ENCODE results near the gene BHLHE41. TPM values are rescaled to one million over a fixed set of nuclear protein-coding genes. Genes with fewer than 3 reads are reported as not detected.

The BHLHE41 gene
- total RNA-seq, 1 experiment from 2014 or later: 7.8 TPM

DNA sequence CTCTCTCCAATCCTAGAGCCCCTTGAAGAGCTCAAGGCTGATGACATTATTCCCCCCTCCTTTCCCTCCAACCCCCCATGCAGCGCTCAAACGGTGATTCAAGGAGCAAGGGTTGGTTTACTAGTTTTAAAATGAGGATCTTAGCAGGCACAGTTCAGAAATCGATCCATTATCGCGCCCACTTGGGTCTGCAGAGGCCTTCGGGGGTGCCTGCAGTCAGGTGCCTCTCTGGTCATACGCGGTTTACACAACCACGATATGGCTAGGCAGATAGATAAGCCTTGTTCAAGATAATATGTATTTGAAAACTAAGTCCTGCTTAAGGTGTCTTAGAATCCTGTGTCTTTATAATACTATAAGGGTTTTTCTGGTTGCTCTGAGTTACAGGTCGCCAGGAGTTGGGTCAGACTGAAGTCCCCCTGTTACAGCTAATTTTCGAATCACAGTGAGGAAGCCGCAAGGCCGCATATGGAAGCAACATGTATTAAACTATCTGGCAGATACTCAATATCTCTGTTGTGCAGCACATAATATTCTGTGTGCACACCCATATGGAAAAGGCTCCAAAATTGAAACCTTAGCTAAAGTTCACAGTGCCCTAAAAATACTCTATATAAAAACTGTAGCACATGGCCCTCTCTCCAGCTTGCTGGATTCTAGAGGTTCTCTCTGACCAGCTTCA lies 10.0 kb downstream of the BHLHE41 start:
- DNase-seq (ENCODE audit: low read depth): no peak

DNA sequence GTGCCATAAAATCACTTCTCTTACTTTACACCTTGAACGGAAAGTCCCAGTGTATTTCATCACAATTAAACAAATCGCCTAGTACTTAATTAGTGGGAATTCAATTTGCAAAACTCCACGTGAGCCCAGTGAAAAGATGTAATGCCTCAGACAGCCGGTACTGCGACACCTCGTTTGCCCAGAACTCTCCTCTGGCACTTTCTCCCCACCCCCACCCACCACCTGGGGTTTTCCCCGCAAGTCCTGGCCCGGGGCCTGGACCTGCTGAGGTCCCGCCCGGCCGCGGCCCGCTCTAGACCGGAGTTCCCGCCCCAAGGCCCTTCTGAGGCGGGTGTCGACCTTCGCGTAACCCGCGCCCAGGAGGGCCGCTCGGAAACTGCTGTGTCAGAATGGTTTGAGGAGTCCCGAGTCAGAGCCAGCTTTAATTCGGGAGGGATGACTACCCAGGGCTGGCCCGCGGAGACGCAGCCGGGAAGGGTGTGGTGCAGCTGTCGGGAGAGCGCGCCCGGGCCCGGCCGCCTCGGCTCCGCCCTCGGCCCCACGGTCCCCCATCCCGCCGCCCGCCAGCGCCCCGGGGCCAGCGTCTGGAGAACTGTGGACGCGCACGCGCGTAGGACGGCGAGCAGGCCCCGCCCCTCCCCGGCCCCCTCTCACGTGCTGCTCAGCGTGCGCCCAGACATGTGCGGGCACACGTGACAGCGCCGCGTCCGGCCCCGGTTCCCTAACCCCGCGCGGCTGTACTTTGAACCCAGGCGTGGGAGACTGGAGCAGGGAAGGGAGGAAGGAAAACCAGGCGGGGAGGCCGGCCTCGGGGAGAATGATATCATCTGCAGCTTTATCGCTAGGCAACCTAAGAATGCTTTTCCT lies 10.8 kb downstream of the BHLHE41 start:
- DNase-seq (ENCODE audit: low read depth): peak; percentile 90

DNA sequence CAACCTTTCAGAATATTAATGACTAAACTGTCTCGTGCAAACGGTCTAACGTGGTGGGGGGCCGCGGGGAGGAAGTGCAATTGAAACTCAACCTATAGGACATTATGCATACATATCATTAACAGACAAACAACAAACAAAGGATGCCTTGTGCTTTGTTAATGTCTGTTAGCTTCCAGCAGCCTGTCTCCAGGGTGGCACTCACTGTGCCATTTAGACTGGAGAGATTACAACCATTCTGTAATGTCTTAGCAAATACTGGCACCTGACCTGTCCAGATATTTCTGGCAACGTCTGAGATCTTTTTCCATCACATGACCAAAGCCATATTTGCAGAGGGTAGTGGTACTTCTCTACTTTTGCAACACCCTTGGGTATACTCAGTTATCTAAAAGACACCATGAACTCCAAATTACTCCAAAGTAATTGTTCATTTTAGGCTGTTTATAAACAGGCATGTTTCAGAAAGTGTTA lies 11.6 kb downstream of the BHLHE41 start:
- DNase-seq (ENCODE audit: low read depth): no peak

DNA sequence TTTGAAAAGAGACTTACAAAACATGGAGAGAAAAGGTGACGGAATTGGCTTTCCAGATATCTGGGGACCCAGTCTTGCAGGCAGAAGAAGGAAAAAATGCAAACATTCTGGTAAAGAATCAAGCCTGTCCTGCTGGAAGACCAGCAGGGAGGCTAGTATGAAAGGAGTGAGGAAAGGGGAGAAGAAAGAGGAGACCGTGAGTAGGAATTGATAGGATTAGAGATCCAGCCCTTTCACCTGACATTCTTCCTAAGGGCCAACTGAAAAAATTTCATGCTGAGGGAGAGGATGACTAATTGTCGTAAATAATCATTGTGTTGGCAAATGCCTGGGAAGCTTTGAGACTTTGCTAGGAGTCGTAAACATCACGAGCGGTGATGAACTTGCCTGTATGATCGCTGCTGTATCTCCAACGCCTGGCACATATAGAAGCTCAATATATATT lies 12.1 kb downstream of the BHLHE41 start:
- peak; percentile 41 for DNase-seq (ENCODE audit: low read depth)

DNA sequence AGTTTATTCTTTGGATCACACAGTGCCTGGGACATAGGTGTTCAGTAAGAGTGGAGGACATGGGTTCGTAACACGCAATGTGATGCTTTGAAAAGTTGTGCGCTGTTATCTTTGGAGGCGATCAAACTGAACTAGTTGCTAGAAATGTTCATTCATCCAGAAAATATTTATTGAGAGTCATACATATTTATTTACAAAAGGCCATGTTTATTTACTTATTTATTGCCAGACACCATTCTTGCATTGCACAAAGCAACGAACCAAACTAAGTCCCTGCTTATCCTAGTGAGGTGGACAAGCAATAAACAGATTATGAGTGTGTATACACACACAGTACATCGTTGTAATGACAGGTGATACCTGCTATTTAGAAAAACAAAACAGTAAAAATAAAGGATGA lies 12.6 kb downstream of the BHLHE41 start:
- DNase-seq (ENCODE audit: low read depth): no peak

DNA sequence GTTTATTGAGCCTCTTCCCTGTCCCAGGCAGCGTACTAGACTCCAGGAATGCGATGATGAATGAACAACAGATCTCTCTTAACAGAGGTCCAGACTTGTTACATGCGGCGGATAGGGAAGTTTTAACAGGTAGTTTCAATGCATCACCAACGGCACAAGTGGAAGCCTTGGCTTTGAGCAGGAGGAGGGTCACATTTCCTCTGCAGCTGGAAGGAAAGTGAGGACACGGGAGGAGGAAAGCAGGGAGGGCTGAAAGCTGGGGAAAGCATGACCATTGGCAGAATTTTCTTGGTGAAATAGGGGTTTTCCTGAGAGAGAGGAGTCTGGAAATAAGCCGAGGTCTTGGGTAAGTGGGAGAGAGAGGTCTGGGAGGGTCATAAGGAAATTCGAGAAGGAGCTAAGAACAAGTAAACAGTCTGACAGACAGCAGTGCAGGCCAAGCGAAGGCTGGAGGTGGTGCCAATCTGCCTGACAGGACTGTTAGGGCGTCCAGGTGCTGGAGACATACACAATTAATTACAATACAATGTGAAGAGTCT lies 15.4 kb downstream of the BHLHE41 start:
- DNase-seq (ENCODE audit: low read depth): no peak

DNA sequence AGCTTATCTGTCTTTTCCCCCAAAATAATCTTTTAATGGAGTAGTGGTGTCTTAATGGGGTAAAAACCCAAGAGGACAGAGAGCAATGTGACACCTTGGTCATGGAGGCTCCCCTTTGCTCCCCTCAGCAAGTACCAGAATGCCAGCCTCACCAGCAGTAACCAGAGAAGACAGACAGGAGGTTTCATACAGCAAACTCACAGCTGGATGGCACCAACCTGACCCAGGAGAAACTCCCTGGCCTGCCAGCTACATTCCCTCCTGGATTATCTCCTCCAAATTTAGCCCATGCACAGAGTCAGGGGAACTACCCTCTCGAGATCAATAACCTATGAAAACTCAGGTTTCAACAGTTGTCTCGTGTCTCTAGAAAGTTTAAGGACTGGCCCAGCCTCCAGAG lies 15.9 kb downstream of the BHLHE41 start:
- DNase-seq (ENCODE audit: low read depth): no peak

DNA sequence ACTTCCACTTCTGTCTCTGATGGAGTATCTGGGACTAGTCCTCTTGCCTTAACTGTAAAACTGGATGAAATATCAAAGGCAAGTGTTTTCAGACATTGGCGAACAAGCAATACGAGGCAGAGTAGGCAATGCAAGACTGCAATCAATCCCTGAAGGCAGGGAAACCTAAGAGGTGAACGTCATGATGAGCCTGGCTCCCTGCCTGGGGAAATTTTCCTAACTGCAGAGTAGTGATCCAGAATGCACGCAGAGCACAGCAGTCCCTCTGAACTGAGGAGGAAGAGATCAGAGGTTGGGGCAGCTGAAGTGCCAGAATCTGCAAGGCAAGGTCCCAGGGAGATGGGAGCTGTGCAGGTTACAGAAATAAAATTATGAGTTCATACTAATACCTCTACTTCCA lies 18.5 kb downstream of the BHLHE41 start:
- no peak for DNase-seq (ENCODE audit: low read depth)

DNA sequence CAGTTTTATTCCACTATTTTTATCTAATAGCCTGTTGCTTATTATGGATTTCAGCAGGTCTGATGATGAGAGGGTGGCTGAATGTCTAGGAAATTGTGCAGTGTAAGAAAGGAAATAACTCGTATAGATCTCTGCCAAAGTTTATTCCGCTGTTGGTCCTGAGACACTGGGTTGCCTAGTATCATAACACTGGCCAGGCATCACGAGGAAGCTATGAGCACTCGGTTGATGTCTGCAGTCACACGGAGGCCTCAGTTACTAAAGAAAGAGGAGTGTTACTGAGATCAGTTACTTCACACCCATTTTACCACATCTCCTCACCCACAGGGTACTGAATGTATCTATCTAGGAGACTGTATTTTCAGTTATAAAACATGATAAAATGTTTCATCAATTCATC lies 21.9 kb downstream of the BHLHE41 start:
- DNase-seq (ENCODE audit: low read depth): no peak

DNA sequence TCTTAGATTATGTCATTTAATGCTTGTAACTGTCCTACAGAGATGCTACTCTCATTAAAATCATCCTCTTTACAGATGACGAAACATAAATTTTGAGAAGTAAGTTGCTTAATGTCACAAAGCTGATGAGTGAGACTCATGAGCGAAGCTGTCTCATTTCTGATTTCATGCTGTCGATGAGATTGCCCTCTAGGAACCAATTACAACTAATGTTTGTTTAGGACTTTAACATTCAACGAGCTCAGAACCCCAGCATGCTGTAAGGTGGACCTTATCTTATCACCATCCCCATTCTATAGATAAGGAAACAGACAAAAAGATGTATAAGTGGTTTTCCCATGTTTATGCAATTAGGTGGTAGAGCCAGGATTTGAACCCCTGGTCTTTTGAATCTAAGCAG lies 23.1 kb downstream of the BHLHE41 start:
- no peak for DNase-seq (ENCODE audit: low read depth)

DNA sequence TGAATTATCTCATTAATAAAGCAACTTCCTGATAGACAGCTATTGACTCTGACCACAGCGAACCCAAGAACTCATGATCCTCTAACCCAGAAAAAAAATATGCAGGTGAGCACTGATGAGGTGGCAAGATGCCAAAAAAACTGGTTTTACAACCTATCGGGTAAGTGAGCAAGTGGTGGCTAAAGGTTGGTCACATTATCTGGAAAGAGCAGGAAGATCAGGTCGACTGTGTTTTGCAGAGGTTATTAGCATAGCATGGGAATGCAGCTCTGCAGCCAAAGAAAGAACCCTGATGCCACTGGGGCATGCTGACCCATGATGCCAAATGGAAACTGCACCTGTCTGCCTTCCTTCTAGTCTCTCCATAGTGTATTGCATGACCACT lies 23.5 kb downstream of the BHLHE41 start:
- DNase-seq (ENCODE audit: low read depth): no peak

DNA sequence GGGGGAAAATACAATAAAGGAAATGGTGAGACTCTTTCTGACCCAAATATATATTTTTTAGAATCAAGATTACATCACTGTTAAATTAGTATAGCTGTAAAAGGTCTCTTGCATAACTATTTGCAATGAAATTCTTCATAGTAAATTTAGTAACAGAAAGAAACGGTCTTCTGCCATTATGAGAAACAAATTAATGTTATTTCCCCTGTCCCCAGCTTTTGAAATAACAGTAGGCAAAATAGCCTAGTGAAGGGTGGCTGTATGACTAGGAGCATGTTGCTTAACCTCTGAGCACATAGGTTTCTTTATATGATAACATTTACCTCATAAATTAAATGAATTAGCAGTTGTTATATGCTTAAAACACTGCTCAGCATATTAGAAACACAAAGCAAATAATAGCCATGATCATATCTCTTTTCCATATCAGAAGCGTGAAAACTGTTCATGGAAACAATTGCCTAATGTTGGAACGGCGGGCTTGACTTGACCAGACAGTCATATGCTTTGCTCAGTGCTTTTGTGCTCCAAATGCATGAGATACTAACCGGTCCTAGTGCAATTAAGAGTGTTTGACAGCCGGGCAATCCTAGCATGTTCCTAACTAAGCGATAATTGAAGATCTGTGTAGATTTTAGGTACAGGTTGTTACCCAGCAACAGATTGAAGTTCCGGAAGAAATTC lies 24.0 kb downstream of the BHLHE41 start:
- DNase-seq (ENCODE audit: low read depth): no peak

DNA sequence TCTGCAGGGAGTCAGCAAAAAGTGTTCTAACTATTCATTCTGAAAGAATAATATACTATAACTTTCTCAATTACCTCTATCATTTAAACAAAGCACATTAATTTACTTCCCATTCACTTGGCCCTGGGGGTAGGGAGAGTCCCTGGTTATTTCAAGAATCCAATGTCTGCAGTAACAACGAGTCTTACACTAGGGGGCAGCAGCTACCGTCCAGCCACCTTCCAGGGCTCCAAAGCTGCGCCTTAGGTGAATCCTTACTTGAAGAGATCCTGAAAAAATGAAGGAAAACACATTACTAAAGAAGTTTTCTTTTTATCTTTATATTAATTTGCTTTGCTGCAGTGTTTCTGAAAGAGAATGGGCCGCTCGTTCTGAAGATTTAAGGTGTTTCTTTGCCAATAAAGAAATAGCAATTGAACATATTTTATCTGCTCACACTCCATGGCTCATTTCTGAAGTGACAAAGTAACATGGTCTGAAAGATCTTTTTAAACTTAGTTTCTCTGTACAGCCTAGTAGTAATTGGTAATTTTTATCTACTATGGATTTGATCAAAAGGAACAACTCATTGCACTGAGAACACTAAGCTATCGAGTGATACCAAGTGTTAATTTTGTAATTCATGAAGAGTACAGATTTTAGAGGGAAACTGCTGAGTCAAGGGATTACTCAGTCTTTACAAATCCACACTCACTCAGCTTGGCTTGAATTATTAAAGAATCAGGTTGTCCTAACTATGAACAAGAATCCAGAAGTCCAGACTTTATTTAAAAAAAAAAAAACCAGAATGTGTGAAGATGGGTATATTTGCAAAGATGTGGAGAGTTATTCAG lies 27.6 kb downstream of the BHLHE41 start:
- peak; percentile 70 for DNase-seq (ENCODE audit: low read depth)

DNA sequence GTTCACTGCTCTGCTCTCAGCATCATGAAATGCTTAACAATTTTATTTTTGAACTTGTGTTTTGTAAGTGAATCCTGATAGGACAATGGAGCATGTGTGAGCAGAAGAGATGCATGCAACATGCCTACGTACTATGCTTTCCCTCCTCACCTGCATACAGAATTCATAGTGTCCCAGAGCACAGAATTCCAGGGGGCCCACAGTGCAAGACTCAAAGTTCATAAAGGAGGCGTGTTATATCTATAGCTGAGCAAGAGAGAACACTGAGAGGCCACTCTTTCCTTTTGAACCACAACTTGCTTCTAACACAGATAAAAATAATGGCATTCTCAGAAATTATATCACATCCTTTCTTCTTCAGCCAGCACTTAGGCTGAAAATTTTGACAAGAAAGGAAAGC lies 28.8 kb downstream of the BHLHE41 start:
- DNase-seq (ENCODE audit: low read depth): no peak

DNA sequence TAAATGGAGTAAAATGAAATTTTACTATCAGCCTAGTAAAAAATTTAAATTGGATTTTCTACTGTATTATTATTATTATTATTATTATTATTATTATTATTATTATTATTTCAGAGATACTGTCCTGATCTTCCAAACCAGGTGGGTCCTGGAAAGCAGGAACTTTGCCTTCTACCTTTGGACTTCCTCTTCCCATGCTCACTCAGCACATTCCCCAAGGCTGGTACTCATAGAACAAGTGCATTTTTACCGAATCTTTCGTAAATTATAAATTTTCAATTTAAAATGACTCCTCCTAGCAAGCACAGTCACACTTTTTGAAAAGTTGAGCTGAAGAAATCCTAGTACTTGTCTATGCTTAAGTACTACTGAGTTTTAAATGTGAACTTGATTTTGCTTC lies 29.7 kb downstream of the BHLHE41 start:
- DNase-seq (ENCODE audit: low read depth): no peak

DNA sequence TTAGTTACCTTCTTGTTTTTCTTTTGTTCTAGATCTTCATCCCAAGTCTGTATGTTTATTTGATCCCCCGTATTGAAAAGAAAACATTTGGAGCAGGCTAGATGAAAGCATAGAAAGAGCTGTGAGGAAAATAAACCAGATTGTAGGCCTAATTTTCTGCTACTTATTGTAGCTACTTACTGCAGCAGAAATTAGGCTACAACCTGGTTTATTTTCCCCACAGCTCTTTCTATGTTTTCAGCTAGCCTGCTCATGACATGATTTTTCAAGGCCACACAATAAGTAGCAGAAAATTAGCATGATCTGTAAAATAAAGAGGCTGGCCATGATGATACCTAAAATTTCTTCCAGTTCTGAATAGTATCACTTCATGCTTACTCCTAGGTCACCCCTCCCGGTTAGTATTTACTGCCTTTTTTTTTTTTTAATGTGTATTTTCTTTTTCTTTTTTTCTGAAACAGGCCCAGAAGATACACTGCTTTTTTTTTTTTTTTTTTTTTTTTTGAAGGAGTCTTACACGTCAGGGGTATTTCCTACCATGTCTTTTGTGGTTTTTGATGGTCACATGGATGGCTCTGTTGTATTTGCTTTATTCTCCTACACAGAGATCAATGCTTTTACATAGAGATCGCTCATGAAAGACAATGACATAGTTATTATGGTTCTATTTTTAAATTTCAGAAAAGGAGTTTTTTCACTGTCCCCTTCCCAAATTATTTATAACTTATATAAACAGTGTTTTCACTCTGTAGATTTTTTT lies 32.3 kb downstream of the BHLHE41 start:
- no peak for DNase-seq (ENCODE audit: low read depth)

DNA sequence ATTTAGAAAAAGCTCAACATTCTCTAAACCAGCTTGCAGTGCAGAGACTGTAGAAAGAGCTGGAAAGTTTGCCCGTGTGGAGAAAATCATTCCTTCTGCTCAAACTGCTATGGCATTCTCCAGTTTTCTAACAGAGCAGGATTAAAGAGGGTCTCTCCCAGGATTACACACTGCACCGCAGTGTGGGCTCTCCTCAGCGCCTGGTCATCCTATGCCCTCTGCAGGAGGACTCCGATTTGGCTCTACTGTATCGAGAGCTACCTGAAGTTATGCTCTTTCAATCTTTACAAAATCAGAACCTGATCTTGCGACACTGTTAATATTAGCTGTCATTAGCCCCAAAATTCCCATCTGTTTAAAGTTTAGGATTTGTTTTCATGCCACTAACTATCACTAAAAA lies 33.0 kb downstream of the BHLHE41 start:
- DNase-seq (ENCODE audit: low read depth): no peak

DNA sequence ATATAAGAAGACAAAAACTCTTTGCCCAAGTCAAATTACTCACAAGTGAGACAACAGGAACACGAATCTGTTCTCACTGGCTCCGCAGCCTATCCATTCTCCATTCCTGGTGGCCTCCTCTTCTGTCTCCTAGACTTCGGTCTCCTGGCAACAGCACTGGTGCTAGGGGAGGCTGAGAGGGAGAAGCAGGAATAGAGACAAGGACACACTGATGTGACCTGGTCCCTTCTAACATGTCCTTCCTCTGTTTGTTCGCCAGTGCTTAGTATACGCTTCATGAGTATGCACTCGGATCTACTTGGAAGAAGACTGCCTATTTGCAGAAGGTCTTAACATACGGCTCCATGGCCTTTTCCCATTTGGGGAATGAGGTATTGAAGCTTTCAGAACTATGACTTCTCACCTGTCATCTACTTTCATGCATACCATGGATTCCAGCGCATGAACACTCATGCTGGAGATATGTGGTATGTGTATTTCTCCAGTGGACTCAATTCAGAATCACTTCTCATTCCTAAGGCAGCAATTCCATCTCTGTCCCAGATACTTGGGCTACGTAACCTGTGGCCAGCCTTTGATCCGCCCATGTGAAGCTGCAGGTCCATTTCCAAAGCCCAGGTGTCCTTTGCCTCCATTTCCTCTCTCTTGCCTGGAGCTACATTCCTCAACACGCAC lies 33.9 kb downstream of the BHLHE41 start:
- peak; percentile 14 for DNase-seq (ENCODE audit: low read depth)

DNA sequence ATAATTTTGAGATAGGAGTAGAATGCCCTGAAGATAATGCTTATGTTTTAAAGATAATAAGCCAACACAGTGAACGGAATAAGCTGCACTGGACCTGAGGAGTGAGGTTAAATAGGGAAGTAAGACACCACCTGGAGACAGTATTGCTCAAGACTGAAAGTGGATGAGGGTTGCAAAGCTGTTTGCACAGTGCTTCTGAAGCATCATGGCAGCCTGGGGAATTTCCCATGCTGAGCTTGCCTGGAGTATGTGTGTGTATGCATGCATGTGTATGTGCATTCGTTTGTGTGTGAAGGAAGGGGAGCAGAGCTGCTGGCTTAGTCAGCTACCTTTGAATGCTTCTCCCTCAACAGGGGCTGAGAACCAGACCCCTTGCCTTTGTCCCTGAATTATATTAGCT lies 35.8 kb downstream of the BHLHE41 start:
- DNase-seq (ENCODE audit: low read depth): no peak

DNA sequence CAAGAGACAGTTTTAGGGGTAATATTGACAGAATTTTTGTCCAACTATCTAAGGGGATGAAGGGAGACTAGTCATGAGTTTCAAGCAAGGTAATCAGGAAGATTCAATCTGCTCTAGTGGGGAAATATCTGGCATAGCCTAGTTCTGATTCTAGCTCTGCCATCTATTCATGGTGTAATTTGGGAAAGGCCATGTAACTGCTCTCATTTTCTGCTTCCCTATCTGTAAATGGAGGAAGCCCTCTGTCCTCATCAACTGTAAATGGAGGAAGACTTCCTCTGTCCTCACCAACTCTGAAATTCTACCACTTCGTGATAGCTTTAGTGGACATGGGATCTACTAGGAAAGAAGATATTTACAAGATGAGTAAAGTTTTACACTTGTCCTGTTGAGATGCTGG lies 37.9 kb downstream of the BHLHE41 start:
- DNase-seq (ENCODE audit: low read depth): no peak
